Keratinocyte (primary cell): ENCODE results near the gene ASPSCR1. TPM values are rescaled to one million over a fixed set of nuclear protein-coding genes. Genes with fewer than 3 reads are reported as not detected.

ENCODE experiments used
- DNase-seq: peaks from one replicate; pipeline ENCODE4 v3.0.0-alpha.2; 2011; ENCODE audit warnings: low read depth, missing footprints, low spot score
- FAIRE-seq: peaks from 2 replicates; lab custom pipeline; 2011; peaks lifted over from hg19 to GRCh38; lab: Jason Lieb, UNC
- H2AFZ ChIP-seq: 2 replicates; pipeline ENCODE4 v1.6.0; 2012; ENCODE audit warnings: low read length, control low read depth, inconsistent platforms; ENCODE audit not compliant: control insufficient read depth
- H3K27ac ChIP-seq: 2 replicates; pipeline ENCODE4 v1.5.1; 2011; ENCODE audit warnings: low read length; ENCODE audit not compliant: control insufficient read depth, insufficient read depth
- H3K27me3 ChIP-seq: 3 replicates; pipeline ENCODE4 v1.6.0; 2011; ENCODE audit warnings: low read length; ENCODE audit not compliant: control insufficient read depth, insufficient read depth; ENCODE audit errors: extremely low read depth
- H3K36me3 ChIP-seq, 2 experiments: 2 replicates in 1 of 2; 3 replicates in 1 of 2; pipeline ENCODE4 v1.5.1; 2011; ENCODE audit warnings: low read length in 2 of 2, mild to moderate bottlenecking in 1 of 2; ENCODE audit not compliant: control insufficient read depth in 2 of 2, insufficient read depth in 2 of 2; ENCODE audit errors: extremely low read depth in 1 of 2
- H3K4me1 ChIP-seq: 3 replicates; pipeline ENCODE4 v1.5.1; 2011; ENCODE audit warnings: low read length; ENCODE audit not compliant: control insufficient read depth, insufficient read depth; ENCODE audit errors: extremely low read depth
- H3K4me2 ChIP-seq: 3 replicates; pipeline ENCODE4 v1.6.0; 2011; ENCODE audit warnings: low read depth, low read length; ENCODE audit not compliant: control insufficient read depth, insufficient read depth; ENCODE audit errors: extremely low read depth
- H3K4me3 ChIP-seq, 3 experiments: fragments of 200-600 bp in 1 of 3; sonication (generic) in 1 of 3; 2 replicates in 2 of 3; 3 replicates in 1 of 3; pipeline ENCODE4 v1.5.1; 2011 to 2016; ENCODE audit warnings: low read length in 3 of 3, mild to moderate bottlenecking in 3 of 3, control low read depth in 2 of 3, inconsistent platforms in 1 of 3, low read depth in 1 of 3, mixed read lengths in 1 of 3, mixed run types in 1 of 3, moderate library complexity in 1 of 3; ENCODE audit not compliant: control insufficient read depth in 2 of 3, insufficient read depth in 2 of 3; ENCODE audit errors: extremely low read depth in 1 of 3
- H3K79me2 ChIP-seq: 2 replicates; pipeline ENCODE4 v1.6.0; 2012; ENCODE audit warnings: low read length; ENCODE audit not compliant: control insufficient read depth, insufficient read depth
- H3K9ac ChIP-seq: 3 replicates; pipeline ENCODE4 v1.6.0; 2011; ENCODE audit warnings: low read length; ENCODE audit not compliant: control insufficient read depth, insufficient read depth; ENCODE audit errors: extremely low read depth
- H3K9me1 ChIP-seq: 3 replicates; pipeline ENCODE4 v1.6.0; 2011; ENCODE audit warnings: low read length; ENCODE audit not compliant: control insufficient read depth, insufficient read depth; ENCODE audit errors: extremely low read depth
- H3K9me3 ChIP-seq: 2 replicates; pipeline ENCODE4 v1.5.1; 2012; ENCODE audit warnings: low read depth, low read length; ENCODE audit not compliant: control insufficient read depth
- H4K20me1 ChIP-seq: 3 replicates; pipeline ENCODE4 v1.6.0; 2011; ENCODE audit warnings: low read length; ENCODE audit not compliant: control insufficient read depth, insufficient read depth; ENCODE audit errors: extremely low read depth
- EZH2 ChIP-seq: IDR thresholded peaks from one replicate; pipeline ENCODE4 v1.6.1; 2012; ENCODE audit warnings: inconsistent platforms, mild to moderate bottlenecking, low read length, moderate library complexity
- dilution Hi-C: fragments of 300-500 bp; cut with MboI; formaldehyde crosslinking; loops from one replicate; pipeline ENCODE4 v1.7.0; 2020; ENCODE audit warnings: low sequenced_read_pairs; ENCODE audit not compliant: extremely low pct_ligation_motif_present
- polyA plus RNA-seq, 5 experiments: library from polyadenylated mRNA; depleted of rRNA in 3 of 5; stranded (reverse) in 3 of 5; stranded (forward) in 1 of 5; unstranded in 1 of 5; fragments of >200 nt; gene quantifications; 1 replicate in 1 of 5; 2 replicates in 3 of 5; 3 replicates in 1 of 5; pipeline versions ENCODE4 v1.2.1 to v1.2.3, GENCODE V29; 2011 to 2012; ENCODE audit warnings: missing spikeins in 2 of 5, low read depth in 1 of 5, low replicate concordance in 1 of 5
- TF ChIP-seq, protein P1 (sequence below), 3 experiments: IDR thresholded peaks in 1 of 3; conservative IDR thresholded peaks in 1 of 3; optimal IDR thresholded peaks in 1 of 3; 2 replicates in 2 of 3; 3 replicates in 1 of 3; pipeline versions ENCODE3 to v1.5.1; 2011; ENCODE audit warnings: low read length in 3 of 3, mild to moderate bottlenecking in 3 of 3, moderate library complexity in 2 of 3, control low read depth in 1 of 3, inconsistent platforms in 1 of 3; ENCODE audit not compliant: insufficient read depth in 2 of 3; ENCODE audit errors: extremely low read depth in 1 of 3

Gene ASPSCR1
- polyA plus RNA-seq, 1 donor (not counting 4 experiments of a cell fraction or from before 2014, with no cell fraction given), result 5.2 TPM

DNA sequence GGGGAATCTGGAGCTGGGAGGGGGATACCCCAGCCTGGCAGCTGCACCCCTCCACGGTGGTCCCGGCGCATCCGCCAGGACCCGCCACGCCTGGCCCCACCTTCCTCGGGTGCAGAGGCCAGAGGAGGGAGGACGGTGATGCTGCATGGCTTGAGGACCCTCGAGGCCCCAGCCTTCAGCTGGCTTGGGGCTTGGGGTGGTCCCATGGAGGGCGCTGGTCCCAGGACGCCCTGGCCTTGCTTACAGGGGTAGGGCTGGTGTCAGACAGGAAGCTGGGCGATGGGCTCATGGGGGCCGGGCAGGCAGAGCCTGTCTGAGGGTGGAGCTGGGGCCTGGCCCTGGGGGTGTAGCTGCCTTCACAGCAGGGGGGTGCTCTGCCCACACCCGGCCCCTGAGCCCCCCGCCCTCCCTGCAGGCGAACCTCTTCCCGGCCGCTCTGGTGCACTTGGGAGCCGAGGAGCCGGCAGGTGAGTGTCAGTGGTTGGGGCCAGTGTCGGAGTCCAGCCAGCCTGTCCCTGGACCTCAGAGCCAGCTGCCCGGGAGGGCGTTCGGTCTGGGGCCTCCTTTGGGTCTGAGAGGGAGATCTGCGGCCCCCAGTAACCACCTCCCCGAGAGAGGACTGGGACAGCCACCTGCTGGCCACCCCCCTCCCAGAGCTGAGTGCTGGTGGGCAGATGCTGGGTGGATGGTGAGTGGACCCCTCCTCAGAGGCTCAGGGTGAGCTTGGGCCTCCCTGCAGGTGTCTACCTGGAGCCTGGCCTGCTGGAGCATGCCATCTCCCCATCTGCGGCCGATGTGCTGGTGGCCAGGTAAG is 38.8 kb downstream of the ASPSCR1 start:
- no peak for FAIRE-seq
- Histone ChIP-seq H3K79me2 (no peaks in the 10 kb centered on the region), H3K9ac (no peak overlapping the region), H3K9me3 (no peaks in the 10 kb centered on the region), H3K36me3 (peaks cover 0 to 4% of the 10 kb centered on the region in 2 experiments), H3K9me1 (no peaks in the 10 kb centered on the region), H3K4me3 (no peak overlapping the region), H3K27me3 (no peaks in the 10 kb centered on the region), H4K20me1 (peaks cover 6% of the 10 kb centered on the region), H3K4me1 (peaks cover 22% of the 10 kb centered on the region), H2AFZ (no peak overlapping the region), H3K27ac (no peak overlapping the region), H3K4me2 (no peak overlapping the region)
- TF ChIP-seq, protein P1, sequence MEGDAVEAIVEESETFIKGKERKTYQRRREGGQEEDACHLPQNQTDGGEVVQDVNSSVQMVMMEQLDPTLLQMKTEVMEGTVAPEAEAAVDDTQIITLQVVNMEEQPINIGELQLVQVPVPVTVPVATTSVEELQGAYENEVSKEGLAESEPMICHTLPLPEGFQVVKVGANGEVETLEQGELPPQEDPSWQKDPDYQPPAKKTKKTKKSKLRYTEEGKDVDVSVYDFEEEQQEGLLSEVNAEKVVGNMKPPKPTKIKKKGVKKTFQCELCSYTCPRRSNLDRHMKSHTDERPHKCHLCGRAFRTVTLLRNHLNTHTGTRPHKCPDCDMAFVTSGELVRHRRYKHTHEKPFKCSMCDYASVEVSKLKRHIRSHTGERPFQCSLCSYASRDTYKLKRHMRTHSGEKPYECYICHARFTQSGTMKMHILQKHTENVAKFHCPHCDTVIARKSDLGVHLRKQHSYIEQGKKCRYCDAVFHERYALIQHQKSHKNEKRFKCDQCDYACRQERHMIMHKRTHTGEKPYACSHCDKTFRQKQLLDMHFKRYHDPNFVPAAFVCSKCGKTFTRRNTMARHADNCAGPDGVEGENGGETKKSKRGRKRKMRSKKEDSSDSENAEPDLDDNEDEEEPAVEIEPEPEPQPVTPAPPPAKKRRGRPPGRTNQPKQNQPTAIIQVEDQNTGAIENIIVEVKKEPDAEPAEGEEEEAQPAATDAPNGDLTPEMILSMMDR (optimal IDR thresholded peaks at IDR 0.05 in 1 of 3, IDR thresholded peaks at IDR 0.05 in 1 of 3, conservative IDR thresholded peaks at IDR 0.05 in 1 of 3; ENCODE audit: extremely low read depth in 1 of 3, insufficient read depth in 2 of 3, low read length in 3 of 3), result no peak
- TF ChIP-seq EZH2, result no peak
- DNase-seq, result no peak
- dilution Hi-C loops, result no loop called here

DNA sequence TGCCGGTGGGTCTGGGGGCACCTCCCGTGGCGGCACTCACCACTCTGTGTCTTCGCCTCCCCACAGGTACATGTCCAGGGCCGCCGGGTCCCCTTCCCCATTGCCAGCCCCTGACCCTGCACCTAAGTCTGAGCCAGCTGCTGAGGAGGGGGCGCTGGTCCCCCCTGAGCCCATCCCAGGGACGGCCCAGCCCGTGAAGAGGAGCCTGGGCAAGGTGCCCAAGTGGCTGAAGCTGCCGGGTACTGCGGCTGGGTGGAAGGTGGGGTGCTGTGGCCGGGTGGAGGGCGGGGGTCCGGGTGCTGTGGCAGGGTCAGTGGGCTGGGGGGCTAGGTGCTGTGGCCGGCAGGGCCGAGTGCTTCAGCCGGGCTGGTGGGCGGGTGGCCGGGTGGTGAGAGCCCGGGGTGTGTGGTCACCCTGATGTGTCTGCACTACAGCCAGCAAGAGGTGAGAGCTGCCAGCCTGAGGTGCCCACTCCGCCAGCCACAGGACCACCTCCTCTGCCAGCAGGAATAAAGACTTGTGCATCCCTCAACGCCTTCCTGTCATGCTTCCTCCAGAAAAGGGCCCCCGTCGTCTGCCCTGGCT is 39.5 kb downstream of the ASPSCR1 start:
- H3K9ac ChIP-seq, result no peak overlapping the region
- H3K4me3 ChIP-seq, result no peak overlapping the region
- no peak overlapping the region for H3K4me2 ChIP-seq
- H2AFZ ChIP-seq, result no peak overlapping the region
- no peaks in the 10 kb centered on the region for H3K9me1 ChIP-seq
- dilution Hi-C loops, result no loop called here
- DNase-seq (no peak), FAIRE-seq (no peak)
- H3K27me3 ChIP-seq, result no peaks in the 10 kb centered on the region
- H3K4me1 ChIP-seq, result peaks cover 29% of the 10 kb centered on the region
- H4K20me1 ChIP-seq, result peaks cover 6% of the 10 kb centered on the region
- no peak overlapping the region for H3K27ac ChIP-seq
- TF ChIP-seq, protein P1 (optimal IDR thresholded peaks at IDR 0.05 in 1 of 3, IDR thresholded peaks at IDR 0.05 in 1 of 3, conservative IDR thresholded peaks at IDR 0.05 in 1 of 3; ENCODE audit: extremely low read depth in 1 of 3, insufficient read depth in 2 of 3, low read length in 3 of 3), result no peak
- no peak for TF ChIP-seq EZH2
- H3K9me3 ChIP-seq, result no peaks in the 10 kb centered on the region
- peaks cover under 1% of the 10 kb centered on the region for H3K79me2 ChIP-seq
- H3K36me3 ChIP-seq, result peaks cover 0 to 4% of the 10 kb centered on the region in 2 experiments
